Ovary (tissue), 3 donors: ENCODE measurements around the gene CLDN20.

Experiments used
- EP300 ChIP-seq: sonication (generic); formaldehyde crosslinking; IDR thresholded peaks from one replicate; pipeline ENCODE4 v1.6.1; 2017; ENCODE audit warnings: antibody characterized with exemption
- POLR2A ChIP-seq: fragments of 450-650 bp; IDR thresholded peaks from one replicate; pipeline ENCODE4 v1.6.1; 2017; ENCODE audit warnings: antibody characterized with exemption, mild to moderate bottlenecking, moderate library complexity
- TF ChIP-seq, protein P1 (sequence below), 3 donors: fragments of 450-650 bp in 2 of 3; fragments of 200-600 bp in 1 of 3; IDR thresholded peaks; one replicate each; pipeline versions ENCODE4 v1.5.1 to v1.8.0; 2016 to 2022; ENCODE audit warnings: antibody characterized with exemption in 3 of 3, mild to moderate bottlenecking in 1 of 3
- donor health status: DM: no; HTN: no; CAD: no.

DNA sequence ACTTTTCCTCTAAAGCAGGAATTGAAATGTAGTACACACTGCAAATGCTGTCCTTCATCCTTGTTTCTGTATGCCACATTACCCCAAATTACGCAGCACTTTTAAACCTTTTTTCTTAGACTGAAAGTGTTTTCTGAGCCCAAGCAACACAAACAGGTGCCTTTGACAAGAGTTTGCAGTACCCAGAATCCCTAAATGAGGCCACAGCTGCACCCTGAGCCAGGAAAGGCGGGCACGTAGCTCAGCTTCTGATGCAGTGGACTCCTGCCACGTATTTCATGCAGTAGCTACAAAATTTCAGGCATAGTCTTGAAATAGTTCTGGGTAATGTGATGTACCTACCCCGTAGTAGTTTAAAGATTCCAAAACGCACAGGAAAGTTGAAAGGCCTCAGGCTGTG, 31.0 kb upstream of the CLDN20 start:
- TF ChIP-seq, protein P1, sequence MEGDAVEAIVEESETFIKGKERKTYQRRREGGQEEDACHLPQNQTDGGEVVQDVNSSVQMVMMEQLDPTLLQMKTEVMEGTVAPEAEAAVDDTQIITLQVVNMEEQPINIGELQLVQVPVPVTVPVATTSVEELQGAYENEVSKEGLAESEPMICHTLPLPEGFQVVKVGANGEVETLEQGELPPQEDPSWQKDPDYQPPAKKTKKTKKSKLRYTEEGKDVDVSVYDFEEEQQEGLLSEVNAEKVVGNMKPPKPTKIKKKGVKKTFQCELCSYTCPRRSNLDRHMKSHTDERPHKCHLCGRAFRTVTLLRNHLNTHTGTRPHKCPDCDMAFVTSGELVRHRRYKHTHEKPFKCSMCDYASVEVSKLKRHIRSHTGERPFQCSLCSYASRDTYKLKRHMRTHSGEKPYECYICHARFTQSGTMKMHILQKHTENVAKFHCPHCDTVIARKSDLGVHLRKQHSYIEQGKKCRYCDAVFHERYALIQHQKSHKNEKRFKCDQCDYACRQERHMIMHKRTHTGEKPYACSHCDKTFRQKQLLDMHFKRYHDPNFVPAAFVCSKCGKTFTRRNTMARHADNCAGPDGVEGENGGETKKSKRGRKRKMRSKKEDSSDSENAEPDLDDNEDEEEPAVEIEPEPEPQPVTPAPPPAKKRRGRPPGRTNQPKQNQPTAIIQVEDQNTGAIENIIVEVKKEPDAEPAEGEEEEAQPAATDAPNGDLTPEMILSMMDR (IDR thresholded peaks at IDR 0.05) = no peak
- TF ChIP-seq POLR2A (no peak), EP300 (no peak)
